ENCODE results near the gene PRRT1.

- TF ChIP-seq CTCF (conservative IDR thresholded peaks at IDR 0.05 in 1 of 2, IDR thresholded peaks at IDR 0.05 in 1 of 2; ENCODE audit: extremely low read depth in 1 of 2, insufficient read depth in 1 of 2, low read depth in 1 of 2, low read length in 2 of 2) (no peak), EZH2 (IDR thresholded peaks at IDR 0.05; ENCODE audit: borderline replicate concordance, low read length) (no peak)
Observed at GRCh38 chr6:32108094-32108627, 43.6 kb downstream of the PRRT1 start.

Measured in mammary epithelial cell (primary cell).